ENCODE measurements around the gene CNFN. TPM values are rescaled to one million over a fixed set of nuclear protein-coding genes. Genes with fewer than 3 reads are reported as not detected.

The CNFN gene
- total RNA-seq, 1 experiment from 2014 or later, result 7.1 TPM

GRCh38 chr19:42421101-42421500, 31.0 kb upstream of the CNFN start:
- no peaks in the 10 kb centered on the region for H4K20me1 ChIP-seq (ENCODE audit: control insufficient read depth, insufficient read depth, insufficient read length)
- peaks cover 93% of the 10 kb centered on the region for H3K27me3 Mint-ChIP-seq (ENCODE audit: low read depth)

More at GRCh38 chr19:42421101-42421500, 31.0 kb upstream of the CNFN start:
- H2AK5ac ChIP-seq (ENCODE audit: insufficient read length, low read length), result no peak overlapping the region
- no peak overlapping the region for H2BK20ac ChIP-seq (ENCODE audit: low read depth, low read length, poor library complexity, severe bottlenecking)
- no peak overlapping the region for H2BK15ac ChIP-seq (ENCODE audit: low read depth, low read length)
- H3K4ac ChIP-seq (ENCODE audit: low read depth, low read length), result no peak overlapping the region
- H3K27ac Mint-ChIP-seq, result no peak overlapping the region
- no peak for TF ChIP-seq CTCF (conservative IDR thresholded peaks at IDR 0.05)
- H3K4me1 Mint-ChIP-seq, result peaks cover 15 to 30% of the 10 kb centered on the region in 2 experiments
- no peak overlapping the region for H4K5ac ChIP-seq (ENCODE audit: insufficient read length, low read depth, low read length)
- H3K18ac ChIP-seq (ENCODE audit: insufficient read length, low read depth, low read length), result no peak overlapping the region
- H3K9me3 Mint-ChIP-seq, result peaks cover 0 to 3% of the 10 kb centered on the region in 2 experiments; a peak in 3 of 5 replicates
- H4K8ac ChIP-seq (replicated peaks; ENCODE audit: insufficient read length, low read depth, low read length), result no peak overlapping the region
- peaks cover 17% of the 10 kb centered on the region; the same call in 1 of the 2 replicates for H3K27me3 ChIP-seq (ENCODE audit: insufficient read depth, low read length)
- no peaks in the 10 kb centered on the region for H3K79me1 ChIP-seq (ENCODE audit: insufficient read depth, low read depth, low read length, poor library complexity, severe bottlenecking)
- H2BK120ac ChIP-seq (ENCODE audit: low read depth, low read length, poor library complexity, severe bottlenecking), result no peak overlapping the region
- whole genome bisulfite sequencing (ENCODE audit: extremely low coverage, insufficient read length, low lambda C conversion rate), result no CpG with 5 or more reads among the region's 4 CpGs
- H3K27ac ChIP-seq (ENCODE audit: insufficient read length, low read depth, low read length), result no peak overlapping the region
- H4K91ac ChIP-seq (ENCODE audit: insufficient read length, low read depth, low read length), result no peak overlapping the region
- H3K9me3 ChIP-seq (ENCODE audit: control insufficient read depth, low read depth, low read length), result no peaks in the 10 kb centered on the region
- H2AFZ ChIP-seq (ENCODE audit: low read length), result no peak overlapping the region
- H3K14ac ChIP-seq (ENCODE audit: insufficient read depth, low read length), result no peak overlapping the region
- no peaks in the 10 kb centered on the region for H3K79me2 ChIP-seq (ENCODE audit: insufficient read depth, low read length)
- H3K23me2 ChIP-seq (ENCODE audit: insufficient read length, low read depth, low read length, poor library complexity, severe bottlenecking), result peaks cover 7% of the 10 kb centered on the region
- no peak overlapping the region for H2BK12ac ChIP-seq (ENCODE audit: insufficient read length, low read depth, low read length)
- peaks cover 0 to 13% (median 3%) of the 10 kb centered on the region in 3 experiments; a peak in 5 of 7 replicates for H3K36me3 Mint-ChIP-seq (ENCODE audit: insufficient read depth in 1 of 3, low read depth in 3 of 3)
- H3K4me2 ChIP-seq (ENCODE audit: insufficient read depth, insufficient read length, low read length), result no peak overlapping the region
- H3T11ph ChIP-seq (ENCODE audit: low read length), result no peak overlapping the region
- DNase-seq, result no peak
- no peak overlapping the region for H3K9ac ChIP-seq (ENCODE audit: extremely low read depth, insufficient read length, low read length)
- H3K4me3 Mint-ChIP-seq, result no peak overlapping the region
- H3K23ac ChIP-seq (ENCODE audit: insufficient read length, low read depth, low read length), result no peak overlapping the region
- H3K56ac ChIP-seq (ENCODE audit: insufficient read length, low read depth, low read length), result no peak overlapping the region
- H2BK5ac ChIP-seq (ENCODE audit: insufficient read length, low read length), result no peak overlapping the region
- H3K4me1 ChIP-seq (ENCODE audit: insufficient read depth, low read length), result no peaks in the 10 kb centered on the region

All from H9 (cell line).